Karpas-422 (cell line): ENCODE measurements around the gene TMEM167B. TPM values are rescaled to one million over a fixed set of nuclear protein-coding genes. Genes with fewer than 3 reads are reported as not detected.

ENCODE experiments used
- DNase-seq: peaks from one replicate; pipeline ENCODE4 v3.0.0-alpha.2; 2015
- H2AFZ ChIP-seq: fragments of 200-600 bp; sonication (generic); 2 replicates; pipeline ENCODE4 v1.6.1; 2014; ENCODE audit warnings: antibody characterized with exemption, low read length, mixed read lengths
- H3K27ac ChIP-seq: fragments of 200-600 bp; sonication (generic); 2 replicates; pipeline ENCODE4 v1.5.1; 2014; ENCODE audit warnings: mild to moderate bottlenecking, low read length, moderate library complexity
- H3K27me3 ChIP-seq: fragments of 200-600 bp; sonication (generic); 2 replicates; pipeline ENCODE4 v1.6.1; 2014; ENCODE audit warnings: low read length, mixed read lengths
- H3K36me3 ChIP-seq: fragments of 200-600 bp; sonication (generic); 2 replicates; pipeline ENCODE4 v1.6.1; 2014; ENCODE audit warnings: low read length, mixed read lengths; ENCODE audit not compliant: insufficient read depth
- H3K4me1 ChIP-seq: fragments of 200-600 bp; sonication (generic); 2 replicates; pipeline ENCODE4 v1.6.1; 2014; ENCODE audit warnings: mild to moderate bottlenecking, low read length, mixed read lengths
- H3K4me2 ChIP-seq: fragments of 200-600 bp; sonication (generic); 2 replicates; pipeline ENCODE4 v1.6.1; 2014; ENCODE audit warnings: low read length, low read depth, mild to moderate bottlenecking; ENCODE audit not compliant: poor library complexity, severe bottlenecking
- H3K4me3 ChIP-seq: fragments of 200-600 bp; sonication (generic); 2 replicates; pipeline ENCODE4 v1.5.1; 2014; ENCODE audit warnings: mild to moderate bottlenecking, antibody characterized with exemption, low read length, mixed read lengths
- H3K79me2 ChIP-seq: fragments of 200-600 bp; sonication (generic); 2 replicates; pipeline ENCODE4 v1.6.1; 2014; ENCODE audit warnings: mild to moderate bottlenecking, low read length, mixed read lengths
- H3K9ac ChIP-seq: fragments of 200-600 bp; sonication (generic); 2 replicates; pipeline ENCODE4 v1.6.0; 2014; ENCODE audit warnings: low read length
- H3K9me2 ChIP-seq: fragments of 200-600 bp; sonication (generic), shearing (Covaris generic); replicated peaks from 2 replicates; pipeline ENCODE4 v1.6.0; 2014; ENCODE audit warnings: mild to moderate bottlenecking, low read length, moderate library complexity; ENCODE audit not compliant: insufficient read depth
- H3K9me3 ChIP-seq: fragments of 300-700, 200-600 bp; sonication (generic); 2 replicates; pipeline ENCODE4 v1.6.1; 2014; ENCODE audit warnings: low read length, mixed read lengths
- H4K20me1 ChIP-seq: fragments of 200-600 bp; sonication (generic); 2 replicates; pipeline ENCODE4 v1.6.1; 2014; ENCODE audit warnings: mild to moderate bottlenecking, antibody characterized with exemption, low read length, low read depth; ENCODE audit not compliant: insufficient read depth
- total RNA-seq: library from RNA; depleted of rRNA; stranded (reverse); fragments of >200 nt; shearing (Covaris generic); gene quantifications from 2 replicates; pipeline ENCODE4 v1.2.3, GENCODE V29; 2014; ENCODE audit warnings: low replicate concordance

TMEM167B gene
- total RNA-seq, 1 experiment from 2014 or later, result 18.7 TPM

- Histone ChIP-seq H4K20me1 (no peaks in the 10 kb centered on the region), H3K27ac (no peak overlapping the region), H3K27me3 (no peaks in the 10 kb centered on the region), H3K9me2 (no peaks in the 10 kb centered on the region), H3K4me1 (peaks cover 6% of the 10 kb centered on the region), H3K9me3 (no peaks in the 10 kb centered on the region), H3K36me3 (no peaks in the 10 kb centered on the region), H3K4me2 (no peak overlapping the region), H3K9ac (no peak overlapping the region), H3K4me3 (no peak overlapping the region), H2AFZ (no peak overlapping the region), H3K79me2 (peaks cover 4% of the 10 kb centered on the region; the same call in 1 of the 2 replicates)
- no peak for DNase-seq
These were observed 5.7 kb upstream of the TMEM167B start for GRCh38 chr1:109084563-109085517.

DNA sequence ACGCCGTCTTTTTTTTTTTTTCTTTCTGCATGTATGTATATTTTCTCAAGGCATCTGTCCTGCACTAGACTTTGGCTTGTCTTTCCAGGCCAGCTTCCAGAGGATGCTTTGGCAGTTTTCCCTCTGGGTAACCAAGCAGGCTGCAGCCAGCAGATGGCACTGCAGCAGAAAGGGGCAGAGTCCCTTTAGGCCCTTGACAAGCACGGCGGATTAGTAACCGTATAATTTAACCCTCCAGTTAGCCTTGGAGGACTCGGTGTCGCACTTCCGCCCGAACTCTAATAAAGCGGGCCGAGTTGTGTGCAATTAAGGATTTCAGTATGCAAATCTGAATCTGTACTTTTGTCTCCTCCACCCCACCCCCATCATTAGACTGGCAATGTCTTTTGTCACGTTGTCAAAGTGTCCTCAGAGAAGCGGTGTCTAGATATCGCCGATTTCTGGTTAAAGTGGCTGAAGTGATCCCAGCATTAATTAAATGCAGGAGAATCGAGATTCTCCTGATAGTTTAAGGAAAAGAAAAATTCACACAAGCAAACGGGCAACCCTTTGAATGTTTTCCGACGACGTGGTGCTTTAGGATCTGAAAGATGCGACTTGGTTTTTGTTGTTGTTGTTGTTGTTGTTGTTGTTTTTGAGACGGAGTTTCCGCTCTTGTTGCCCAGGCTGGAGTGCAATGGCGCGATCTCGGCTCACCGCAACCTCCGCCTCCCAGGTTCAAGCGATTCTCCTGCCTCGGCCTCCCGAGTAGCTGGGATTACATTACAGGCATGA lies 1.1 kb upstream of the TMEM167B start:
- Histone ChIP-seq H3K9me3 (no peaks in the 10 kb centered on the region), H4K20me1 (no peaks in the 10 kb centered on the region), H3K9me2 (no peaks in the 10 kb centered on the region), H3K36me3 (no peaks in the 10 kb centered on the region), H2AFZ (no peak overlapping the region), H3K27me3 (no peaks in the 10 kb centered on the region), H3K79me2 (peaks cover 40% of the 10 kb centered on the region), H3K9ac (peak overlapping the region; percentile 77; the same call in 1 of the 2 replicates), H3K27ac (no peak overlapping the region), H3K4me2 (peak overlapping the region; percentile 83), H3K4me3 (peak overlapping the region; percentile 76), H3K4me1 (peaks cover 24% of the 10 kb centered on the region)
- peak; percentile 88 for DNase-seq

GRCh38 chr1:109091078-109091838 lies 694 bp downstream of the TMEM167B start:
- peak overlapping the region; percentile 76 for H3K4me3 ChIP-seq
- H3K79me2 ChIP-seq, result peaks cover 53% of the 10 kb centered on the region
- H3K9me3 ChIP-seq, result no peaks in the 10 kb centered on the region

DNA sequence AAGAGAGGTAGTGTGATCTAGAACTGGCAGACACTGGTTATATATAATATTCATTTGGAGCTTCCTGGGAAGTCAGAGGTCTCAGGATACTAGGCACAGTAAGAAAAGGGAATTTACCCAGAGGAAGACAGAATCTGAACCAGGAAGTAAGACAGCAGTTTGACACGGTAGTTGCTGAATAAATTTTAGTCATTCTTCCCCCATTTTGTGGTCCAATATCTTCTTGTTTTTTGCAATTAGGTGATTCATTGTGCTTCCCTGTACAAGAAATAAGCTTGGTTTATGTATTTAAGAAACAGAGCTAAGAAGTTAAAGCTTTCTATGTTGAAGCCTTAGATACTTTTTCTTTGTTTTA lies 1.3 kb downstream of the TMEM167B start:
- Histone ChIP-seq H3K79me2 (peaks cover 53% of the 10 kb centered on the region), H3K9me2 (no peaks in the 10 kb centered on the region), H3K9ac (peak overlapping the region; percentile 77), H3K27me3 (no peaks in the 10 kb centered on the region), H2AFZ (no peak overlapping the region), H3K4me3 (peak overlapping the region; percentile 76), H3K9me3 (no peaks in the 10 kb centered on the region), H4K20me1 (no peaks in the 10 kb centered on the region), H3K36me3 (no peaks in the 10 kb centered on the region; the same call in 1 of the 2 replicates), H3K4me2 (peak overlapping the region; percentile 83), H3K4me1 (peaks cover 29% of the 10 kb centered on the region), H3K27ac (peak overlapping the region; percentile 58)
- DNase-seq, result peak; percentile 56

More at GRCh38 chr1:109091078-109091838, 694 bp downstream of the TMEM167B start:
- Histone ChIP-seq H3K27me3 (no peaks in the 10 kb centered on the region), H3K4me2 (peak overlapping the region; percentile 83), H3K4me1 (peaks cover 28% of the 10 kb centered on the region), H2AFZ (peak overlapping the region; percentile 85; the same call in 1 of the 2 replicates), H3K9ac (peak overlapping the region; percentile 77), H3K9me2 (no peaks in the 10 kb centered on the region), H3K27ac (peak overlapping the region; percentile 58), H4K20me1 (no peaks in the 10 kb centered on the region), H3K36me3 (no peaks in the 10 kb centered on the region; the same call in 1 of the 2 replicates)
- DNase-seq, result peak; percentile 82

DNA sequence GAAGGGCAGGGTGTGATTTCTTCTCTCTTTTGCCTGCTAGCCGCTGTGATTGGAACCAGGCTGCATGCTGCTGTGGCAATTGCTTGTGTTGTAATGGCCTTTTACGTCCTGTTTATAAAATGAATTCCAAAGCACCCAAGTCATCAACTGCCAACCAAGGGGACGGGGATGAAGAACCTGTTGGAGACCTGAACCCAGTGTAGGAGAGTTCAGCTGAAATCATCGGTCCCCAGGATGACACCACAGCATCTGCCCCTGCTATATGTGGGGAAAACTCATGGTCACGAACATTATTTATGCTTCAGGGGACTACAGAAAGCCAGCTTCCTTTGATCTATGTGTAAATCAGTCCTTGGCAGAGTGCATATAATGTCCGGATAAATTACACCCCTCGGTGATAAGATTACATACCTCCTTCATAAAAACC lies 3.8 kb downstream of the TMEM167B start:
- DNase-seq, result no peak
- peaks cover 29% of the 10 kb centered on the region for H3K4me1 ChIP-seq
- H3K4me2 ChIP-seq, result no peak overlapping the region
- H3K27me3 ChIP-seq, result no peaks in the 10 kb centered on the region
- H2AFZ ChIP-seq, result no peak overlapping the region
- peaks cover 52% of the 10 kb centered on the region for H3K79me2 ChIP-seq
- no peak overlapping the region for H3K9ac ChIP-seq
- H3K36me3 ChIP-seq, result no peaks in the 10 kb centered on the region; the same call in 1 of the 2 replicates
- H3K4me3 ChIP-seq, result no peak overlapping the region
- H4K20me1 ChIP-seq, result no peaks in the 10 kb centered on the region
- H3K9me2 ChIP-seq, result no peaks in the 10 kb centered on the region
- no peaks in the 10 kb centered on the region for H3K9me3 ChIP-seq
- no peak overlapping the region for H3K27ac ChIP-seq

GRCh38 chr1:109094871-109095270 lies 4.3 kb downstream of the TMEM167B start:
- no peak overlapping the region for H2AFZ ChIP-seq
- no peak for DNase-seq
- H3K9me3 ChIP-seq, result no peaks in the 10 kb centered on the region
- no peaks in the 10 kb centered on the region for H3K27me3 ChIP-seq
- H3K36me3 ChIP-seq, result no peaks in the 10 kb centered on the region; the same call in 1 of the 2 replicates
- H3K9me2 ChIP-seq, result no peaks in the 10 kb centered on the region
- no peak overlapping the region for H3K27ac ChIP-seq
- H3K79me2 ChIP-seq, result peaks cover 49% of the 10 kb centered on the region
- no peak overlapping the region for H3K4me2 ChIP-seq
- no peaks in the 10 kb centered on the region for H4K20me1 ChIP-seq
- no peak overlapping the region for H3K9ac ChIP-seq
- H3K4me1 ChIP-seq, result peaks cover 27% of the 10 kb centered on the region
- H3K4me3 ChIP-seq, result no peak overlapping the region

- peaks cover 22% of the 10 kb centered on the region for H3K4me1 ChIP-seq
- H4K20me1 ChIP-seq, result peaks cover 5% of the 10 kb centered on the region; the same call in 1 of the 2 replicates
- no peaks in the 10 kb centered on the region for H3K9me2 ChIP-seq
- no peak overlapping the region for H3K4me2 ChIP-seq
- H3K9me3 ChIP-seq, result no peaks in the 10 kb centered on the region
- no peak overlapping the region for H3K27ac ChIP-seq
- H3K36me3 ChIP-seq, result peaks cover 1% of the 10 kb centered on the region
- no peak for DNase-seq
- peaks cover 49% of the 10 kb centered on the region for H3K79me2 ChIP-seq
- H2AFZ ChIP-seq, result no peak overlapping the region
- no peak overlapping the region for H3K4me3 ChIP-seq
- H3K27me3 ChIP-seq, result no peaks in the 10 kb centered on the region
- no peak overlapping the region for H3K9ac ChIP-seq
These were observed 5.1 kb downstream of the TMEM167B start for GRCh38 chr1:109095631-109096030.
